ENCODE data around the gene RRP9. TPM values are rescaled to one million over a fixed set of nuclear protein-coding genes. Genes with fewer than 3 reads are reported as not detected.

The RRP9 gene
- total RNA-seq, 1 donor: 22.5 TPM

- H3K4me3 ChIP-seq (ENCODE audit: low read depth, low read length): no peak within 1 kb of the TSS
- no peak for DNase-seq (ENCODE audit: low read depth)
- no peak for TF ChIP-seq CTCF (IDR thresholded peaks at IDR 0.05; ENCODE audit: insufficient read depth, low read depth, low read length)
These were observed 13.6 kb upstream of the RRP9 start, which contains the start of gene GPR62 for GRCh38 chr3:51955175-51955892. TSS of gene GPR62 (plus strand) at chr3:51955381. CDS start at chr3:51955653, 272 bp downstream.

GRCh38 chr3:51954713-51955112 is 13.0 kb upstream of the RRP9 start:
- no peak for TF ChIP-seq CTCF (IDR thresholded peaks at IDR 0.05; ENCODE audit: insufficient read depth, low read depth, low read length)
- no peak for DNase-seq (ENCODE audit: low read depth)

GRCh38 chr3:51954105-51954504 is 12.4 kb upstream of the RRP9 start:
- no peak for TF ChIP-seq CTCF (IDR thresholded peaks at IDR 0.05; ENCODE audit: insufficient read depth, low read depth, low read length)
- no peak for DNase-seq (ENCODE audit: low read depth)
- no peak overlapping the region for H3K4me3 ChIP-seq (ENCODE audit: low read depth, low read length)

More at GRCh38 chr3:51954713-51955112, 13.0 kb upstream of the RRP9 start:
- H3K4me3 ChIP-seq (ENCODE audit: low read depth, low read length): no peak overlapping the region

- DNase-seq (ENCODE audit: low read depth): peak; percentile 59
- no peak overlapping the region for H3K4me3 ChIP-seq (ENCODE audit: low read depth, low read length)
These were observed 11.7 kb upstream of the RRP9 start for GRCh38 chr3:51953445-51953844.

GRCh38 chr3:51950899-51951298 is 9.2 kb upstream of the RRP9 start:
- H3K4me3 ChIP-seq (ENCODE audit: low read depth, low read length): no peak overlapping the region
- TF ChIP-seq CTCF (IDR thresholded peaks at IDR 0.05; ENCODE audit: insufficient read depth, low read depth, low read length): no peak
- no peak for DNase-seq (ENCODE audit: low read depth)

More at GRCh38 chr3:51953445-51953844, 11.7 kb upstream of the RRP9 start:
- TF ChIP-seq CTCF (IDR thresholded peaks at IDR 0.05; ENCODE audit: insufficient read depth, low read depth, low read length): no peak

GRCh38 chr3:51949121-51949520 is 7.4 kb upstream of the RRP9 start:
- H3K4me3 ChIP-seq (ENCODE audit: low read depth, low read length): no peak overlapping the region
- TF ChIP-seq CTCF (IDR thresholded peaks at IDR 0.05; ENCODE audit: insufficient read depth, low read depth, low read length): no peak
- DNase-seq (ENCODE audit: low read depth): no peak
